D721Med (cell line): Measurements from ENCODE around the gene FKBP1A.

ENCODE experiments used
- DNase-seq: peaks from one replicate; pipeline ENCODE4 v3.0.0; 2011; ENCODE audit warnings: low spot score; ENCODE audit not compliant: insufficient read length
- FAIRE-seq: peaks from 2 replicates; lab custom pipeline; 2011; peaks lifted over from hg19 to GRCh38; lab: Jason Lieb, UNC
- CTCF ChIP-seq: IDR thresholded peaks from 2 replicates; pipeline ENCODE4 v1.5.1; 2012; ENCODE audit warnings: mild to moderate bottlenecking, control low read depth; ENCODE audit not compliant: insufficient read depth; ENCODE audit errors: missing control alignments

The FKBP1A gene

GRCh38 chr20:1337441-1337840 lies 55.4 kb downstream of the FKBP1A start:
- TF ChIP-seq CTCF = no peak
- DNase-seq = no peak
- no peak for FAIRE-seq

DNA sequence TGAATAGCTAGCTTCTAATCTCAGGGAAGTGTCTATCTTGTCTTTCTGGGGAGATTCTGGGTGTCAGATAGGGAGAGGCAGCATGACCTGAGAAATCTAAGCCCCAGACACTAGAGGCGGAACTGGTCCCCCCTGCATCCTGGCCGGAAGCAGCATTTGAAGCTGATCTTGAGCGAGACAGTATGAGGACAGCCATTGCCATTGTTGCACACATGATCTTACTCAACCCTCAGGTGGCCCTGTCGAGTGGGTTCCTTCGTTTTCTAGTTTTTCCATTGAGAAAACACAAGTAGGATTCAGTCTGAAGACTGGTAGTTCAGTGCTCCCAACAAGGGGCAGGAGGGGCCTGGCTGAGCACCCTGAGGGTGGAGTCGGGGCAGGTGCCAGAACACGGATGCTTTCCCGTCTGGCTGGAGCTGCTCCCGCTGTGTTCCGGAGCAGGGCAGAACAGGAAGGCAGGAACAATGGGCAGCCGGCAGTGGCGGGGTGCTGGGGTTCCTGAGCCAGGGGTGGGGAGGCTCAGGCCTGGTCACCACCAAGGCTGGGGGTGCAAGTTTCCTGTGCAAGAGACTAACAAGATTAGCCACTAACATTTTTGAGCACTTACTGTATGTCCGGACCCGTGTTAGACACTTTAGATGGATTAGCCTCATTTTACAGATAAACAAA lies 56.0 kb downstream of the FKBP1A start:
- DNase-seq (no peak), FAIRE-seq (no peak)
- TF ChIP-seq CTCF = no peak

DNA sequence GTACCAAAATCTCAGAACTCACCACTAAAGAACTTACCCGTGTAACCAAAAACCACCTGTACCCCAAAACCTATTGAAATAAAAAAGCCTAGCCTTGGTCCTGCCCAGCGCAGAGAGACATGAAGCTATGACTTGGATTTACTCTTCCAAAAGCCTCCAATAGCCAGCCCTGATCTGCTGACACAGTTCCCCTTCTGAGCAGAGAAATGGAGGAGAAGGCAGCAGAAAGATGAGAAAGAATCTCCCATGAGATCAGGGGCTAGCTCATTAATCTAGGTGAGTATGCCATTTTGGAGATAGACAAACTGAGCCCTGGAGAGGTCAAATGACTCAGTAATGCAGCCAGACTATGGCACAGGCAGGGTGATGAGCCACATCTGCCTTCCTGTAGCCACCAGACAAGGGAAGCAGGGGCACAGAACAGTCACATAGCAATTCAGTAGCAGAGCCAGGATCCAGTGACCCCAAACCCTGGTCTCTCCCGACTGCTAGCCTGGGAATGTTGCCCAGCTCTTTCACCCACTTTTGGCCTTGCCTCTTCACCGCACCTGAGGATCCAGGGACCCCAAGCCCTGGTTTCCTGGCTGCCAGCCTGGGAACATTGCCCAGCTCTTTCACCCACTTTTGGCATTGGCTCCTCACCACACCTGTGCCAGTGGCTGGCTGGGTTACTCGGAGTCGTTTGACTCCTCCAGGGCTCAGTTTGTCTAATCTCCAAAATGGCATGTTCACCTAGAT lies 56.7 kb downstream of the FKBP1A start:
- FAIRE-seq (no peak), DNase-seq (no peak)
- TF ChIP-seq CTCF = no peak

DNA sequence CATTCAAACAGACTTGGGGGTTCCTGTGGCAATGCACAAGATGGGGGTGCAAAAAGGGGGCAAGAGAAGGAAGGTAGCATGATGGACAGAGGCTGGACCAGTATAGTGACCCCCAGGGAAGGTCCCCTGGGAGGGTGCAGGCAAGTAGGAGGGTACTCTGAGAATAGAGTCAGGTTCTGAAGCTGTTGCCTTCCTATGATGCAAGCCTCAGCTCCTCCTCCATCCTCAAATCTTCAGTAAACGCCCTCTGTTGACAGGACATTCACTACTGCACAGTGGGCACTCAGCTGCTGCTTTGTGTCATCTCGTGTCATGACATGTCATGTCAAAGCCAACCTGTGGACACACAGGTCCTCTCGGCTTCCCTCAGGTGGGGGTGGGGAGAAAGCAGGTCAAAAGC lies 58.1 kb downstream of the FKBP1A start:
- no peak for DNase-seq
- no peak for FAIRE-seq
- no peak for TF ChIP-seq CTCF

GRCh38 chr20:1334370-1334731 lies 58.5 kb downstream of the FKBP1A start:
- DNase-seq (no peak), FAIRE-seq (no peak)
- no peak for TF ChIP-seq CTCF

DNA sequence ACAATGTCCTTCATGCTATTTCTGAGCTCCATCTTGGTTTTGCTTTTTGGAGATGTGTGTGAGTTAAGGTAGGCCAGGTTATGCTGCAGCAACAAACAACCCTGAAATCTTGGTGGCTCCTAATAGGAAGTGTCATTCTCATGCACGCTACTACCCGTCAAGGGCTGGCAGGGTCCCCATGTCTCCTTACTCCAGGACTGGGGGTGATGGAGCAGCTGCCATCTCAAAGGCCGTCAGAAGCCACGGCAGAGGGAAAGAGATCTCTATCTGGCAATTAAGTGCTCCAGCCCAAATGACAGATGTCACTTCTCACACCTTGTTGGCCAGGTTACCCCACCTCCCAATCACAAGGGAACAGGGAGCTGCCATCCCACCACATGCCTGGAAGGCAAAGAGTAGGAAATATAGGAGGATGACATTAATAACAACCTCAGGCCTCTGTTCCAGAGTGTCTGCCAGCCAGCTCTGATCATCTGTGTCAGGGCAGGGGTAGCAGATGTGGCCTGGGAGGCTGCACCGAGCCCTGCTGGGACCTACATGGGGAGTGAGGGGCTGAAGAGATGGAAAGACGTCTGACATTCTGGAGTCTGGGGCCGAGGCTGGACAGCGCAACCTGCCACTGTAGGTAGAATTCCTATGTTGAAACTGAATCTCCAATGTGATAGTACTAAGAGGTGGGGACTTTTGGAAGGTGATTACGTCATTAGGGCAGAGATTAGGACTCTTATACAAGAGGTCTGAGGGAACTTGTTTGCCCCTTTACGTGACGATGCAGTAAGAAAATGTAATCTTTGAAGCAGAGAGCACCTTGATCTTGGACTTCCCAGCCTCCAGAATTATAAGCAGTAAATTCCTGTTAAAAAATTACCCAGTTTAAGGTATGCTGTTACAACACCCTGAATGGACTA lies 59.1 kb downstream of the FKBP1A start:
- DNase-seq (no peak), FAIRE-seq (no peak)
- no peak for TF ChIP-seq CTCF
